SK-N-SH treated with all-trans-retinoic acid at 6 μM for 48 hours (cell line): ENCODE data around the gene PPL.

Source experiments
- ATAC-seq: fragments of 200-7000 bp; cut with Tn5 transposase; 3 replicates; pipeline ENCODE4 v1.9.1; 2020; ENCODE audit warnings: mild to moderate bottlenecking, moderate library complexity
- ARNTL ChIP-seq: fragments of 450-650 bp; formaldehyde crosslinking; IDR thresholded peaks from 2 replicates; pipeline ENCODE4 v1.5.0; 2020; ENCODE audit warnings: low read depth, mild to moderate bottlenecking, moderate library complexity, borderline replicate concordance
- BACH2 ChIP-seq: fragments of 250-450 bp; sonication (Bioruptor Pico); IDR thresholded peaks from 2 replicates; pipeline ENCODE4 v1.9.0; 2021; ENCODE audit warnings: mild to moderate bottlenecking, borderline replicate concordance
- CSDC2 ChIP-seq: fragments of 250-450 bp; sonication (Bioruptor Pico); IDR thresholded peaks from 2 replicates; pipeline ENCODE4 v1.5.0; 2020; ENCODE audit warnings: mild to moderate bottlenecking, moderate library complexity
- ESRRG ChIP-seq: fragments of 250-450 bp; sonication (Bioruptor Pico); IDR thresholded peaks from 2 replicates; pipeline ENCODE4 v1.6.1; 2021; ENCODE audit warnings: mild to moderate bottlenecking
- GLIS3 ChIP-seq: fragments of 250-450 bp; sonication (Bioruptor Pico); IDR thresholded peaks from 2 replicates; pipeline ENCODE4 v1.5.0; 2020; ENCODE audit warnings: mild to moderate bottlenecking, moderate library complexity
- ISL1 ChIP-seq: fragments of 250-450 bp; sonication (Bioruptor Pico); IDR thresholded peaks from 2 replicates; pipeline ENCODE4 v2.1.2; 2022; ENCODE audit warnings: mild to moderate bottlenecking, moderate library complexity
- OSR1 ChIP-seq: fragments of 250-450 bp; sonication (Bioruptor Pico); IDR thresholded peaks from 2 replicates; pipeline ENCODE4 v1.8.0; 2022; ENCODE audit warnings: moderate library complexity, mild to moderate bottlenecking, inconsistent platforms
- PPARA ChIP-seq: fragments of 250-450 bp; sonication (Bioruptor Pico); IDR thresholded peaks from 2 replicates; pipeline ENCODE4 v1.5.0; 2020; ENCODE audit warnings: mild to moderate bottlenecking, borderline replicate concordance
- RARB ChIP-seq: fragments of 250-450 bp; sonication (Bioruptor Pico); IDR thresholded peaks from 2 replicates; pipeline ENCODE4 v1.8.0; 2021; ENCODE audit warnings: mild to moderate bottlenecking, moderate library complexity
- SNAI2 ChIP-seq: fragments of 250-450 bp; sonication (Bioruptor Pico); IDR thresholded peaks from 2 replicates; pipeline ENCODE4 v1.5.0; 2020; ENCODE audit warnings: mild to moderate bottlenecking, moderate library complexity
- TCF4 ChIP-seq: fragments of 250-450 bp; sonication (Bioruptor Pico); IDR thresholded peaks from 2 replicates; pipeline ENCODE4 v1.8.0; 2021; ENCODE audit warnings: mild to moderate bottlenecking, moderate library complexity, borderline replicate concordance
- TOX ChIP-seq: fragments of 250-450 bp; sonication (Bioruptor Pico); IDR thresholded peaks from 2 replicates; pipeline ENCODE4 v1.8.0; 2021; ENCODE audit warnings: mild to moderate bottlenecking, moderate library complexity, borderline replicate concordance
- ZC3H10 ChIP-seq: fragments of 250-450 bp; sonication (Bioruptor Pico); IDR thresholded peaks from 2 replicates; pipeline ENCODE4 v1.5.1; 2021; ENCODE audit warnings: mild to moderate bottlenecking, moderate library complexity
- ZFP3 ChIP-seq: fragments of 250-450 bp; sonication (Bioruptor Pico); IDR thresholded peaks from 2 replicates; pipeline ENCODE4 v1.5.0; 2020; ENCODE audit warnings: mild to moderate bottlenecking, moderate library complexity
- ZFP30 ChIP-seq: fragments of 450-650 bp; formaldehyde crosslinking; IDR thresholded peaks from 2 replicates; pipeline ENCODE4 v1.5.0; 2022; ENCODE audit warnings: mild to moderate bottlenecking, moderate library complexity
- ZNF565 ChIP-seq: fragments of 450-650 bp; formaldehyde crosslinking; conservative IDR thresholded peaks from 2 replicates; pipeline ENCODE4 v1.5.0; 2020; ENCODE audit warnings: low read depth, mild to moderate bottlenecking, moderate library complexity
- ZNF70 ChIP-seq: fragments of 450-650 bp; formaldehyde crosslinking; IDR thresholded peaks from 2 replicates; pipeline ENCODE4 v1.5.0; 2020; ENCODE audit warnings: mild to moderate bottlenecking, moderate library complexity
- ZNF8 ChIP-seq: fragments of 450-650 bp; formaldehyde crosslinking; IDR thresholded peaks from 2 replicates; pipeline ENCODE4 v1.5.0; 2020; ENCODE audit warnings: mild to moderate bottlenecking, moderate library complexity
- TF ChIP-seq, protein P1 (sequence below): fragments of 250-450 bp; sonication (Bioruptor Pico); IDR thresholded peaks from 2 replicates; pipeline ENCODE4 v1.5.0; 2020; ENCODE audit warnings: mild to moderate bottlenecking, moderate library complexity
- TF ChIP-seq, protein P2 (sequence below): fragments of 250-450 bp; sonication (Bioruptor Pico); IDR thresholded peaks from 2 replicates; pipeline ENCODE4 v1.5.1; 2020; ENCODE audit warnings: low read depth, mild to moderate bottlenecking, moderate library complexity
- TF ChIP-seq, protein P3 (sequence below): fragments of 250-450 bp; sonication (Bioruptor Pico); IDR thresholded peaks from 2 replicates; pipeline ENCODE4 v1.5.1; 2021; ENCODE audit warnings: mild to moderate bottlenecking, moderate library complexity

PPL gene

DNA sequence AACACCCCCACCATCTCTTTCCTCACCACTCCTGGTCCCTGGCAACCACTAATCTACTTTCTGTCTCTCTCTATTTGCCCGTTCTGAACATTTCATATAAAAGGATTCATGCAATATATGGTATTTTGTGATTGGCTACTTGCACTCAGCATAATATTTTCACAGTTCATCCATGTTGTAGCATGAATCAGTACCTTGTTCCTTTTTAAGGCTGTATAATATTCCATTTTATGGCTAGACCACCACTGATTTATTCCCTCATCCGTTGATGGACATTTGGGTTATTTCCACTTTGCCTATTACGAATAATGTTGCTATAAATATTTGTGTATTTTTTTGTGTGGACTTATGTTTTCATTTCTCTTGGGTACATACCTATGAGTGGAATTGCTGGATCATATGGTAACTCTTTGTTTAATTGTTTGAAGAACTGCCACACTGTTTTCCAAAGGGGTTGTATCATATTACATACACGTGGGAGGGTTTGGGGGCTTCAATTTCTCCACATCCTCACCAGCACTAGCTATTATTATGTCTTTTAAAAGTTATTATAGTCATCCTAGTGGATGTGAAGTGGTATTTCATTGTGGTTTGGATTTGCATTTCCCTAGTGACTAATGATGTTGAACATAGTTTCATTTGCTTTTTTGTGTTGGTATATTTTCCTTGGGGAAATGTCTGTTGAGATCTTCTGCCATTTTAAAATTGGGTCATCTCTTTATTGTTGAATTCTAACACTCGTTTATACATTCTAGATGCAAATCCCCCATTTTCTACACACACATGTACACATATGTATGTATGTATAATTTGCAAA is 47.4 kb upstream of the PPL start (continued):
- no peak for TF ChIP-seq ZNF565 (CRISPR knock-in tag)

DNA sequence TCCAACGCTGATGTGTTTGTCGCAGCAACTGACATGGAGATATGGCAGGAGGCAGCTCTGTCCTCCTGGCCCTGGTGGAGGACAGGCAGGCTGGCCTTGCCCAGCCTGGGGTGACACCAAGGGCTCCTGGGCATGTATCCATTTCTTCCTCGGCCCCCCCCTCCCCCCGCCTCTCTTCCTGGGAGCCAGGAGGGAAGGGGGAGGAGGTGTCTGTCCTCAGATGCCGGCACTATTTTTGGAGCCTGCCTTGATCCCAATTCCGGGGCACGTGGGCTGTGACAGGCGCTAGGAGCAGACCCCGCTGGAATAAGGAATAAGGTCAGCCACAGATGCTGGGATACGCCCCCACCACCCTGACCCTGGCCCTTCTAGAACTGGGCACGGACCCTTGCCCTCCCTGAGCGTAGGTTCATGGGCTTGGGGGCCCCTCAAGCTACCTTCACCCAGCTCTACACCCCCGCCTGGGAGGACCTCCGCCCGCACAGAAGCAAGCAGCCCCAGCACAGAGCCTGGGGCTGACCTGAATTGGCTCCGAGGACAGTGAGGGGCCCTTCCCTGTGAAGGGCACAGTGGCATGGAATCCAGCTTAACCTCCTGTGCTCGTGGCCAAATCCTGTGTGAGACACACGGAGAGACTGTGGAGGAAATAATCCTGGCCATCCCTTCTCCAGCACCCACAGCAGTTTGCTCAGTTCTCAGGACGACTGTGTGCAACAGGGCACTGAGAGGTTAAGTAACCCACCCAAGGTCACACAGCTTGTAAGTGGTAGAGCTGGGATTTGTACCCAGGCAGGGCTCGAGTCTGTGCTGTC is 45.3 kb upstream of the PPL start:
- TF ChIP-seq RARB: no peak
- TF ChIP-seq BACH2 (CRISPR knock-in tag): no peak
- TF ChIP-seq ESRRG (CRISPR knock-in tag): no peak
- no peak for TF ChIP-seq ARNTL
- TF ChIP-seq ZC3H10 (CRISPR knock-in tag): no peak
- no peak for TF ChIP-seq OSR1 (CRISPR knock-in tag)
- TF ChIP-seq GLIS3 (CRISPR knock-in tag): no peak
- TF ChIP-seq, protein P1, sequence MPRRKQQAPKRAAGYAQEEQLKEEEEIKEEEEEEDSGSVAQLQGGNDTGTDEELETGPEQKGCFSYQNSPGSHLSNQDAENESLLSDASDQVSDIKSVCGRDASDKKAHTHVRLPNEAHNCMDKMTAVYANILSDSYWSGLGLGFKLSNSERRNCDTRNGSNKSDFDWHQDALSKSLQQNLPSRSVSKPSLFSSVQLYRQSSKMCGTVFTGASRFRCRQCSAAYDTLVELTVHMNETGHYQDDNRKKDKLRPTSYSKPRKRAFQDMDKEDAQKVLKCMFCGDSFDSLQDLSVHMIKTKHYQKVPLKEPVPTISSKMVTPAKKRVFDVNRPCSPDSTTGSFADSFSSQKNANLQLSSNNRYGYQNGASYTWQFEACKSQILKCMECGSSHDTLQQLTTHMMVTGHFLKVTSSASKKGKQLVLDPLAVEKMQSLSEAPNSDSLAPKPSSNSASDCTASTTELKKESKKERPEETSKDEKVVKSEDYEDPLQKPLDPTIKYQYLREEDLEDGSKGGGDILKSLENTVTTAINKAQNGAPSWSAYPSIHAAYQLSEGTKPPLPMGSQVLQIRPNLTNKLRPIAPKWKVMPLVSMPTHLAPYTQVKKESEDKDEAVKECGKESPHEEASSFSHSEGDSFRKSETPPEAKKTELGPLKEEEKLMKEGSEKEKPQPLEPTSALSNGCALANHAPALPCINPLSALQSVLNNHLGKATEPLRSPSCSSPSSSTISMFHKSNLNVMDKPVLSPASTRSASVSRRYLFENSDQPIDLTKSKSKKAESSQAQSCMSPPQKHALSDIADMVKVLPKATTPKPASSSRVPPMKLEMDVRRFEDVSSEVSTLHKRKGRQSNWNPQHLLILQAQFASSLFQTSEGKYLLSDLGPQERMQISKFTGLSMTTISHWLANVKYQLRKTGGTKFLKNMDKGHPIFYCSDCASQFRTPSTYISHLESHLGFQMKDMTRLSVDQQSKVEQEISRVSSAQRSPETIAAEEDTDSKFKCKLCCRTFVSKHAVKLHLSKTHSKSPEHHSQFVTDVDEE: no peak
- no peak for TF ChIP-seq SNAI2
- no peak for TF ChIP-seq ZNF565 (CRISPR knock-in tag)
- no peak for TF ChIP-seq ZNF70
- no peak for TF ChIP-seq TCF4
- no peak for TF ChIP-seq ZFP3
- no peak for TF ChIP-seq TOX
- TF ChIP-seq PPARA (CRISPR knock-in tag): no peak
- TF ChIP-seq, protein P2, sequence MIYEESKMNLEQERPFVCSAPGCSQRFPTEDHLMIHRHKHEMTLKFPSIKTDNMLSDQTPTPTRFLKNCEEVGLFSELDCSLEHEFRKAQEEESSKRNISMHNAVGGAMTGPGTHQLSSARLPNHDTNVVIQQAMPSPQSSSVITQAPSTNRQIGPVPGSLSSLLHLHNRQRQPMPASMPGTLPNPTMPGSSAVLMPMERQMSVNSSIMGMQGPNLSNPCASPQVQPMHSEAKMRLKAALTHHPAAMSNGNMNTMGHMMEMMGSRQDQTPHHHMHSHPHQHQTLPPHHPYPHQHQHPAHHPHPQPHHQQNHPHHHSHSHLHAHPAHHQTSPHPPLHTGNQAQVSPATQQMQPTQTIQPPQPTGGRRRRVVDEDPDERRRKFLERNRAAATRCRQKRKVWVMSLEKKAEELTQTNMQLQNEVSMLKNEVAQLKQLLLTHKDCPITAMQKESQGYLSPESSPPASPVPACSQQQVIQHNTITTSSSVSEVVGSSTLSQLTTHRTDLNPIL (CRISPR knock-in tag): no peak
- no peak; the same call in 2 of the 3 replicates for ATAC-seq

DNA sequence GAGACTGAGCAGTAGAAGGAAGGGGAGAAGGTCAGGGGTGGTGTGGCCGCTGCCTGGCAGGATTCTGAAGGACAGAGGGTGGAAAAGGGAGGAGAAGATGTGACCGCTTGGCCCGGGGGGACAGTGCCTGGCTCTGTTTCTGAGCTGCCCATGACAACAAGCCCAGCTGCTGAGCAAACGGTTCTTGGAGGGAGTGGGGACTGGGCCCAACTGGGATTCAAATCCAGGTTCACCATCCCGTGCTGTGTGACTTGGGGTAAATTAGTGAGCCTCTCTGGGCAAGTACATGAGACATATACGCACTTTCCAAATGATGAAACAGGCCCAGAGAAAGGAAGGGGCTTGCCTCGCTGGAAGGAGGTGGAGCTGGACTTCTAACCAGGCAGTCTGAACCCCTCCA is 44.5 kb upstream of the PPL start:
- TF ChIP-seq ZNF70: no peak
- TF ChIP-seq ARNTL: no peak
- TF ChIP-seq, protein P3, sequence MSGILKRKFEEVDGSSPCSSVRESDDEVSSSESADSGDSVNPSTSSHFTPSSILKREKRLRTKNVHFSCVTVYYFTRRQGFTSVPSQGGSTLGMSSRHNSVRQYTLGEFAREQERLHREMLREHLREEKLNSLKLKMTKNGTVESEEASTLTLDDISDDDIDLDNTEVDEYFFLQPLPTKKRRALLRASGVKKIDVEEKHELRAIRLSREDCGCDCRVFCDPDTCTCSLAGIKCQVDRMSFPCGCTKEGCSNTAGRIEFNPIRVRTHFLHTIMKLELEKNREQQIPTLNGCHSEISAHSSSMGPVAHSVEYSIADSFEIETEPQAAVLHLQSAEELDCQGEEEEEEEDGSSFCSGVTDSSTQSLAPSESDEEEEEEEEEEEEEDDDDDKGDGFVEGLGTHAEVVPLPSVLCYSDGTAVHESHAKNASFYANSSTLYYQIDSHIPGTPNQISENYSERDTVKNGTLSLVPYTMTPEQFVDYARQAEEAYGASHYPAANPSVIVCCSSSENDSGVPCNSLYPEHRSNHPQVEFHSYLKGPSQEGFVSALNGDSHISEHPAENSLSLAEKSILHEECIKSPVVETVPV (CRISPR knock-in tag): no peak
- no peak for TF ChIP-seq ZC3H10 (CRISPR knock-in tag)
- no peak for TF ChIP-seq GLIS3 (CRISPR knock-in tag)
- no peak for TF ChIP-seq ZNF8 (CRISPR knock-in tag)
- no peak for TF ChIP-seq PPARA (CRISPR knock-in tag)
- TF ChIP-seq ZFP30: no peak
- no peak for TF ChIP-seq ZFP3
- TF ChIP-seq SNAI2: no peak
- TF ChIP-seq, protein P1: no peak
- TF ChIP-seq ISL1: no peak
- TF ChIP-seq OSR1 (CRISPR knock-in tag): no peak
- TF ChIP-seq TOX: no peak
- no peak for TF ChIP-seq ZNF565 (CRISPR knock-in tag)
- no peak for TF ChIP-seq CSDC2 (CRISPR knock-in tag)
- no peak for TF ChIP-seq TCF4
- ATAC-seq: no peak
